HEK293 (cell line): ENCODE data around the gene PPDPF.

Experiments
- CTCF ChIA-PET: fragments of 350-600 bp; formaldehyde crosslinking; extraction: SDS; loops from one replicate; lab custom pipeline; 2021; ENCODE audit warnings: antibody characterized with exemption; lab: Yijun Ruan, JAX
- POLR2A ChIA-PET: fragments of 300-600 bp; formaldehyde crosslinking; extraction: SDS; loops from one replicate; lab custom pipeline; 2020; ENCODE audit warnings: antibody characterized with exemption, inconsistent platforms; lab: Yijun Ruan, JAX
- H3K27ac ChIP-seq: fragments of 200-500 bp; sonication (Bioruptor generic); 2 replicates; pipeline ENCODE4 v1.5.1; 2014; ENCODE audit warnings: low read depth, low read length, control low read depth, inconsistent platforms; ENCODE audit errors: extremely low read depth
- H3K36me3 ChIP-seq, 2 experiments: fragments of 200-500 bp in 1 of 2; sonication (Bioruptor generic) in 1 of 2; 1 replicate in 1 of 2; 2 replicates in 1 of 2; pipeline ENCODE4 v1.5.1; 2014 to 2017; ENCODE audit warnings: inconsistent platforms in 2 of 2, low read length in 2 of 2; ENCODE audit not compliant: control insufficient read depth in 2 of 2, insufficient read depth in 1 of 2
- H3K4me1 ChIP-seq: fragments of 200-500 bp; sonication (Bioruptor generic); 2 replicates; pipeline ENCODE4 v1.5.1; 2014; ENCODE audit warnings: mild to moderate bottlenecking, low read length, inconsistent platforms; ENCODE audit not compliant: control insufficient read depth, insufficient read depth
- H3K4me3 ChIP-seq: 2 replicates; pipeline ENCODE4 v1.5.1; 2011; ENCODE audit warnings: low read depth, mild to moderate bottlenecking, control low read depth, low read length, moderate library complexity
- H3K9me3 ChIP-seq: fragments of 200-500 bp; sonication (Bioruptor generic); 2 replicates; pipeline ENCODE4 v1.5.1; 2014; ENCODE audit warnings: low read depth, low read length, inconsistent platforms; ENCODE audit not compliant: control insufficient read depth, insufficient read depth
- GLIS1 ChIP-seq: fragments of 450-650 bp; formaldehyde crosslinking; IDR thresholded peaks from 2 replicates; pipeline ENCODE4 v1.5.1; 2016; ENCODE audit warnings: missing biosample characterization, missing genetic modification characterization
- HOXD13 ChIP-seq: sonication (generic); formaldehyde crosslinking; IDR thresholded peaks from 2 replicates; pipeline ENCODE4 v1.8.0; 2022; ENCODE audit warnings: missing genetic modification reagents, borderline replicate concordance
- KLF8 ChIP-seq: fragments of 450-650 bp; formaldehyde crosslinking; IDR thresholded peaks from 2 replicates; pipeline ENCODE4 v1.5.1; 2016; ENCODE audit warnings: missing biosample characterization, missing genetic modification characterization
- MEIS1 ChIP-seq: sonication (generic); formaldehyde crosslinking; IDR thresholded peaks from 2 replicates; pipeline ENCODE4 v1.8.1; 2022; ENCODE audit warnings: missing genetic modification reagents, mild to moderate bottlenecking, borderline replicate concordance
- TCF7L2 ChIP-seq: IDR thresholded peaks from 2 replicates; pipeline ENCODE4 v1.6.1; 2011; ENCODE audit warnings: low read depth, mild to moderate bottlenecking, inconsistent platforms, low read length, moderate library complexity, borderline replicate concordance
- ZNF621 ChIP-seq: fragments of 450-650 bp; formaldehyde crosslinking; IDR thresholded peaks from 2 replicates; pipeline ENCODE4 v1.5.1; 2017; ENCODE audit warnings: missing biosample characterization, missing genetic modification characterization
- TF ChIP-seq, protein P1 (sequence below): fragments of 450-650 bp; formaldehyde crosslinking; conservative IDR thresholded peaks from 2 replicates; pipeline ENCODE4 v1.5.1; 2016; ENCODE audit warnings: low read depth, missing biosample characterization, missing genetic modification characterization
- TF ChIP-seq, protein P2 (sequence below): fragments of 450-650 bp; IDR thresholded peaks from 2 replicates; pipeline ENCODE4 v1.5.1; 2018; ENCODE audit warnings: missing biosample characterization, mild to moderate bottlenecking, missing genetic modification characterization
- TF ChIP-seq, protein P3 (sequence below): fragments of 450-650 bp; formaldehyde crosslinking; IDR thresholded peaks from 2 replicates; pipeline ENCODE4 v1.5.1; 2016; ENCODE audit warnings: missing biosample characterization, missing genetic modification characterization
- TF ChIP-seq, protein P4 (sequence below): fragments of 450-650 bp; formaldehyde crosslinking; IDR thresholded peaks from 2 replicates; pipeline ENCODE4 v1.5.1; 2016; ENCODE audit warnings: missing biosample characterization, missing genetic modification characterization
- TF ChIP-seq, protein P5 (sequence below): fragments of 450-650 bp; formaldehyde crosslinking; IDR thresholded peaks from 2 replicates; pipeline ENCODE4 v1.5.1; 2016; ENCODE audit warnings: missing biosample characterization, missing genetic modification characterization
- TF ChIP-seq, protein P6 (sequence below): fragments of 450-650 bp; formaldehyde crosslinking; IDR thresholded peaks from 2 replicates; pipeline ENCODE4 v1.5.1; 2016; ENCODE audit warnings: missing biosample characterization, missing genetic modification characterization, borderline replicate concordance
- TF ChIP-seq, protein P7 (sequence below): fragments of 450-650 bp; formaldehyde crosslinking; IDR thresholded peaks from 2 replicates; pipeline ENCODE4 v1.5.1; 2016; ENCODE audit warnings: missing biosample characterization, missing genetic modification characterization, borderline replicate concordance

The PPDPF gene

DNA sequence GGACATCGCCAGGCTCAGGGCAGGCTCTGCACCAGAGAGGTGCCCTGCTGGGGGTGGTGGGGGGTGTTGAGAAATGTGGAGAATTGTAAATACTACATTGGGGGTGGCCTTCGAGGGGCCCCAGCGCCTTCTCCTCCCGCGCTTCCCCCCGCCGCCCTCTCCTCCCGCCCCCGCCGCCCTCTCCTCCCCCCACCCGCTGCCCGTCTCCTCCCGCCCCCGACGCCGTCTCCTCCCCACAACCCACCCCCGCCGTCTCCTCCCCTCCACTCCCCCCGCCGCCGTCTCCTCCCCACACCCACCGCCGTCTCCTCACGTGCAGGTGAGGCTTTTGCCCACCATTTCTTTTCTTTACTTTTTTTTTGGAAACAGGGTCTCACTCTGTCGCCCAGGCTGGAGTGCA, 28.5 kb downstream of the PPDPF start:
- CTCF ChIA-PET = no interaction called here
- Histone ChIP-seq H3K4me3 (no peak overlapping the region), H3K27ac (no peak overlapping the region), H3K9me3 (no peaks in the 10 kb centered on the region), H3K4me1 (0 out of 2 replicates have a peak, but pooled peaks cover 2% of the 10 kb centered on the region), H3K36me3 (no peaks in the 10 kb centered on the region)
- POLR2A ChIA-PET = no interaction called here
- TF ChIP-seq TCF7L2 (no peak), HOXD13 (no peak), MEIS1 (CRISPR knock-in tag) (no peak), ZNF621 (tag by site-specific recombination) (no peak), GLIS1 (no peak), KLF8 (tag by site-specific recombination) (no peak)
- TF ChIP-seq, protein P1, sequence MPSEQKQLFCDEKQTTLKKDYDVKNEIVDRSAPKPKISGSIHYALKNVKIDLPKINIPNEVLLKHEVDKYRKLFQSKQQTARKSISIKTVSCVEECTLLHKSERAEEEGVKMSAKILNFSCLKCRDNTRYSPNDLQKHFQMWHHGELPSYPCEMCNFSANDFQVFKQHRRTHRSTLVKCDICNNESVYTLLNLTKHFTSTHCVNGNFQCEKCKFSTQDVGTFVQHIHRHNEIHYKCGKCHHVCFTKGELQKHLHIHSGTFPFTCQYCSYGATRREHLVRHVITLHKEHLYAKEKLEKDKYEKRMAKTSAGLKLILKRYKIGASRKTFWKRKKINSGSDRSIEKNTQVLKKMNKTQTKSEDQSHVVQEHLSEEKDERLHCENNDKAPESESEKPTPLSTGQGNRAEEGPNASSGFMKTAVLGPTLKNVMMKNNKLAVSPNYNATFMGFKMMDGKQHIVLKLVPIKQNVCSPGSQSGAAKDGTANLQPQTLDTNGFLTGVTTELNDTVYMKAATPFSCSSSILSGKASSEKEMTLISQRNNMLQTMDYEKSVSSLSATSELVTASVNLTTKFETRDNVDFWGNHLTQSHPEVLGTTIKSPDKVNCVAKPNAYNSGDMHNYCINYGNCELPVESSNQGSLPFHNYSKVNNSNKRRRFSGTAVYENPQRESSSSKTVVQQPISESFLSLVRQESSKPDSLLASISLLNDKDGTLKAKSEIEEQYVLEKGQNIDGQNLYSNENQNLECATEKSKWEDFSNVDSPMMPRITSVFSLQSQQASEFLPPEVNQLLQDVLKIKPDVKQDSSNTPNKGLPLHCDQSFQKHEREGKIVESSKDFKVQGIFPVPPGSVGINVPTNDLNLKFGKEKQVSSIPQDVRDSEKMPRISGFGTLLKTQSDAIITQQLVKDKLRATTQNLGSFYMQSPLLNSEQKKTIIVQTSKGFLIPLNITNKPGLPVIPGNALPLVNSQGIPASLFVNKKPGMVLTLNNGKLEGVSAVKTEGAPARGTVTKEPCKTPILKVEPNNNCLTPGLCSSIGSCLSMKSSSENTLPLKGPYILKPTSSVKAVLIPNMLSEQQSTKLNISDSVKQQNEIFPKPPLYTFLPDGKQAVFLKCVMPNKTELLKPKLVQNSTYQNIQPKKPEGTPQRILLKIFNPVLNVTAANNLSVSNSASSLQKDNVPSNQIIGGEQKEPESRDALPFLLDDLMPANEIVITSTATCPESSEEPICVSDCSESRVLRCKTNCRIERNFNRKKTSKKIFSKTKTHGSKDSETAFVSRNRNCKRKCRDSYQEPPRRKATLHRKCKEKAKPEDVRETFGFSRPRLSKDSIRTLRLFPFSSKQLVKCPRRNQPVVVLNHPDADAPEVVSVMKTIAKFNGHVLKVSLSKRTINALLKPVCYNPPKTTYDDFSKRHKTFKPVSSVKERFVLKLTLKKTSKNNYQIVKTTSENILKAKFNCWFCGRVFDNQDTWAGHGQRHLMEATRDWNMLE = no peak
- TF ChIP-seq, protein P2, sequence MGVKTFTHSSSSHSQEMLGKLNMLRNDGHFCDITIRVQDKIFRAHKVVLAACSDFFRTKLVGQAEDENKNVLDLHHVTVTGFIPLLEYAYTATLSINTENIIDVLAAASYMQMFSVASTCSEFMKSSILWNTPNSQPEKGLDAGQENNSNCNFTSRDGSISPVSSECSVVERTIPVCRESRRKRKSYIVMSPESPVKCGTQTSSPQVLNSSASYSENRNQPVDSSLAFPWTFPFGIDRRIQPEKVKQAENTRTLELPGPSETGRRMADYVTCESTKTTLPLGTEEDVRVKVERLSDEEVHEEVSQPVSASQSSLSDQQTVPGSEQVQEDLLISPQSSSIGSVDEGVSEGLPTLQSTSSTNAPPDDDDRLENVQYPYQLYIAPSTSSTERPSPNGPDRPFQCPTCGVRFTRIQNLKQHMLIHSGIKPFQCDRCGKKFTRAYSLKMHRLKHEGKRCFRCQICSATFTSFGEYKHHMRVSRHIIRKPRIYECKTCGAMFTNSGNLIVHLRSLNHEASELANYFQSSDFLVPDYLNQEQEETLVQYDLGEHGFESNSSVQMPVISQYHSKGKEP (tag by site-specific recombination) = no peak
- TF ChIP-seq, protein P3, sequence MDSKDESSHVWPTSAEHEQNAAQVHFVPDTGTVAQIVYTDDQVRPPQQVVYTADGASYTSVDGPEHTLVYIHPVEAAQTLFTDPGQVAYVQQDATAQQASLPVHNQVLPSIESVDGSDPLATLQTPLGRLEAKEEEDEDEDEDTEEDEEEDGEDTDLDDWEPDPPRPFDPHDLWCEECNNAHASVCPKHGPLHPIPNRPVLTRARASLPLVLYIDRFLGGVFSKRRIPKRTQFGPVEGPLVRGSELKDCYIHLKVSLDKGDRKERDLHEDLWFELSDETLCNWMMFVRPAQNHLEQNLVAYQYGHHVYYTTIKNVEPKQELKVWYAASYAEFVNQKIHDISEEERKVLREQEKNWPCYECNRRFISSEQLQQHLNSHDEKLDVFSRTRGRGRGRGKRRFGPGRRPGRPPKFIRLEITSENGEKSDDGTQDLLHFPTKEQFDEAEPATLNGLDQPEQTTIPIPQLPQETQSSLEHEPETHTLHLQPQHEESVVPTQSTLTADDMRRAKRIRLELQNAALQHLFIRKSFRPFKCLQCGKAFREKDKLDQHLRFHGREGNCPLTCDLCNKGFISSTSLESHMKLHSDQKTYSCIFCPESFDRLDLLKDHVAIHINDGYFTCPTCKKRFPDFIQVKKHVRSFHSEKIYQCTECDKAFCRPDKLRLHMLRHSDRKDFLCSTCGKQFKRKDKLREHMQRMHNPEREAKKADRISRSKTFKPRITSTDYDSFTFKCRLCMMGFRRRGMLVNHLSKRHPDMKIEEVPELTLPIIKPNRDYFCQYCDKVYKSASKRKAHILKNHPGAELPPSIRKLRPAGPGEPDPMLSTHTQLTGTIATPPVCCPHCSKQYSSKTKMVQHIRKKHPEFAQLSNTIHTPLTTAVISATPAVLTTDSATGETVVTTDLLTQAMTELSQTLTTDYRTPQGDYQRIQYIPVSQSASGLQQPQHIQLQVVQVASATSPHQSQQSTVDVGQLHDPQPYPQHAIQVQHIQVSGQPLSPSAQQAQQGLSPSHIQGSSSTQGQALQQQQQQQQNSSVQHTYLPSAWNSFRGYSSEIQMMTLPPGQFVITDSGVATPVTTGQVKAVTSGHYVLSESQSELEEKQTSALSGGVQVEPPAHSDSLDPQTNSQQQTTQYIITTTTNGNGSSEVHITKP (tag by site-specific recombination) = no peak
- TF ChIP-seq, protein P4, sequence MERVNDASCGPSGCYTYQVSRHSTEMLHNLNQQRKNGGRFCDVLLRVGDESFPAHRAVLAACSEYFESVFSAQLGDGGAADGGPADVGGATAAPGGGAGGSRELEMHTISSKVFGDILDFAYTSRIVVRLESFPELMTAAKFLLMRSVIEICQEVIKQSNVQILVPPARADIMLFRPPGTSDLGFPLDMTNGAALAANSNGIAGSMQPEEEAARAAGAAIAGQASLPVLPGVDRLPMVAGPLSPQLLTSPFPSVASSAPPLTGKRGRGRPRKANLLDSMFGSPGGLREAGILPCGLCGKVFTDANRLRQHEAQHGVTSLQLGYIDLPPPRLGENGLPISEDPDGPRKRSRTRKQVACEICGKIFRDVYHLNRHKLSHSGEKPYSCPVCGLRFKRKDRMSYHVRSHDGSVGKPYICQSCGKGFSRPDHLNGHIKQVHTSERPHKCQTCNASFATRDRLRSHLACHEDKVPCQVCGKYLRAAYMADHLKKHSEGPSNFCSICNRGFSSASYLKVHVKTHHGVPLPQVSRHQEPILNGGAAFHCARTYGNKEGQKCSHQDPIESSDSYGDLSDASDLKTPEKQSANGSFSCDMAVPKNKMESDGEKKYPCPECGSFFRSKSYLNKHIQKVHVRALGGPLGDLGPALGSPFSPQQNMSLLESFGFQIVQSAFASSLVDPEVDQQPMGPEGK (tag by site-specific recombination) = no peak
- TF ChIP-seq, protein P5, sequence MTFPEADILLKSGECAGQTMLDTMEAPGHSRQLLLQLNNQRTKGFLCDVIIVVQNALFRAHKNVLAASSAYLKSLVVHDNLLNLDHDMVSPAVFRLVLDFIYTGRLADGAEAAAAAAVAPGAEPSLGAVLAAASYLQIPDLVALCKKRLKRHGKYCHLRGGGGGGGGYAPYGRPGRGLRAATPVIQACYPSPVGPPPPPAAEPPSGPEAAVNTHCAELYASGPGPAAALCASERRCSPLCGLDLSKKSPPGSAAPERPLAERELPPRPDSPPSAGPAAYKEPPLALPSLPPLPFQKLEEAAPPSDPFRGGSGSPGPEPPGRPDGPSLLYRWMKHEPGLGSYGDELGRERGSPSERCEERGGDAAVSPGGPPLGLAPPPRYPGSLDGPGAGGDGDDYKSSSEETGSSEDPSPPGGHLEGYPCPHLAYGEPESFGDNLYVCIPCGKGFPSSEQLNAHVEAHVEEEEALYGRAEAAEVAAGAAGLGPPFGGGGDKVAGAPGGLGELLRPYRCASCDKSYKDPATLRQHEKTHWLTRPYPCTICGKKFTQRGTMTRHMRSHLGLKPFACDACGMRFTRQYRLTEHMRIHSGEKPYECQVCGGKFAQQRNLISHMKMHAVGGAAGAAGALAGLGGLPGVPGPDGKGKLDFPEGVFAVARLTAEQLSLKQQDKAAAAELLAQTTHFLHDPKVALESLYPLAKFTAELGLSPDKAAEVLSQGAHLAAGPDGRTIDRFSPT (tag by site-specific recombination) = no peak
- TF ChIP-seq, protein P6, sequence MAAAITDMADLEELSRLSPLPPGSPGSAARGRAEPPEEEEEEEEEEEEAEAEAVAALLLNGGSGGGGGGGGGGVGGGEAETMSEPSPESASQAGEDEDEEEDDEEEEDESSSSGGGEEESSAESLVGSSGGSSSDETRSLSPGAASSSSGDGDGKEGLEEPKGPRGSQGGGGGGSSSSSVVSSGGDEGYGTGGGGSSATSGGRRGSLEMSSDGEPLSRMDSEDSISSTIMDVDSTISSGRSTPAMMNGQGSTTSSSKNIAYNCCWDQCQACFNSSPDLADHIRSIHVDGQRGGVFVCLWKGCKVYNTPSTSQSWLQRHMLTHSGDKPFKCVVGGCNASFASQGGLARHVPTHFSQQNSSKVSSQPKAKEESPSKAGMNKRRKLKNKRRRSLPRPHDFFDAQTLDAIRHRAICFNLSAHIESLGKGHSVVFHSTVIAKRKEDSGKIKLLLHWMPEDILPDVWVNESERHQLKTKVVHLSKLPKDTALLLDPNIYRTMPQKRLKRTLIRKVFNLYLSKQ (tag by site-specific recombination) = no peak
- TF ChIP-seq, protein P7, sequence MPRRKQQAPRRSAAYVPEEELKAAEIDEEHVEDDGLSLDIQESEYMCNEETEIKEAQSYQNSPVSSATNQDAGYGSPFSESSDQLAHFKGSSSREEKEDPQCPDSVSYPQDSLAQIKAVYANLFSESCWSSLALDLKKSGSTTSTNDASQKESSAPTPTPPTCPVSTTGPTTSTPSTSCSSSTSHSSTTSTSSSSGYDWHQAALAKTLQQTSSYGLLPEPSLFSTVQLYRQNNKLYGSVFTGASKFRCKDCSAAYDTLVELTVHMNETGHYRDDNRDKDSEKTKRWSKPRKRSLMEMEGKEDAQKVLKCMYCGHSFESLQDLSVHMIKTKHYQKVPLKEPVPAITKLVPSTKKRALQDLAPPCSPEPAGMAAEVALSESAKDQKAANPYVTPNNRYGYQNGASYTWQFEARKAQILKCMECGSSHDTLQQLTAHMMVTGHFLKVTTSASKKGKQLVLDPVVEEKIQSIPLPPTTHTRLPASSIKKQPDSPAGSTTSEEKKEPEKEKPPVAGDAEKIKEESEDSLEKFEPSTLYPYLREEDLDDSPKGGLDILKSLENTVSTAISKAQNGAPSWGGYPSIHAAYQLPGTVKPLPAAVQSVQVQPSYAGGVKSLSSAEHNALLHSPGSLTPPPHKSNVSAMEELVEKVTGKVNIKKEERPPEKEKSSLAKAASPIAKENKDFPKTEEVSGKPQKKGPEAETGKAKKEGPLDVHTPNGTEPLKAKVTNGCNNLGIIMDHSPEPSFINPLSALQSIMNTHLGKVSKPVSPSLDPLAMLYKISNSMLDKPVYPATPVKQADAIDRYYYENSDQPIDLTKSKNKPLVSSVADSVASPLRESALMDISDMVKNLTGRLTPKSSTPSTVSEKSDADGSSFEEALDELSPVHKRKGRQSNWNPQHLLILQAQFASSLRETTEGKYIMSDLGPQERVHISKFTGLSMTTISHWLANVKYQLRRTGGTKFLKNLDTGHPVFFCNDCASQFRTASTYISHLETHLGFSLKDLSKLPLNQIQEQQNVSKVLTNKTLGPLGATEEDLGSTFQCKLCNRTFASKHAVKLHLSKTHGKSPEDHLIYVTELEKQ = no peak
